Omental fat pad (tissue), 4 donors: Measurements from ENCODE around the gene DCLK1. TPM values are rescaled to one million over a fixed set of nuclear protein-coding genes. Genes with fewer than 3 reads are reported as not detected.

Experiments used
- ATAC-seq: fragments of 150-250 bp; one replicate; pipeline ENCODE4 v1.9.1; 2016; ENCODE audit warnings: mild to moderate bottlenecking, moderate library complexity; ENCODE audit not compliant: low FRiP score
- DNase-seq: peaks from one replicate; pipeline ENCODE4 v3.0.0-alpha.2; 2019; ENCODE audit warnings: low spot score
- total RNA-seq, 4 donors: library from RNA; depleted of rRNA; stranded (reverse); fragments of >200 nt; gene quantifications; one replicate each; pipeline ENCODE4 v1.1.0, GENCODE V29; 2016
- TF ChIP-seq, protein P1 (sequence below), 3 donors: fragments of 450-650 bp; IDR thresholded peaks; one replicate each; pipeline ENCODE4 v1.5.1; 2016 to 2017; ENCODE audit warnings: antibody characterized with exemption in 3 of 3, mild to moderate bottlenecking in 3 of 3, moderate library complexity in 2 of 3

Gene DCLK1
- total RNA-seq, 4 donors from 2014 or later, result 13.9 to 206 (median 30.5) TPM

GRCh38 chr13:35833608-35834275, 297.4 kb downstream of the DCLK1 start:
- no peak for ATAC-seq
- TF ChIP-seq, protein P1, sequence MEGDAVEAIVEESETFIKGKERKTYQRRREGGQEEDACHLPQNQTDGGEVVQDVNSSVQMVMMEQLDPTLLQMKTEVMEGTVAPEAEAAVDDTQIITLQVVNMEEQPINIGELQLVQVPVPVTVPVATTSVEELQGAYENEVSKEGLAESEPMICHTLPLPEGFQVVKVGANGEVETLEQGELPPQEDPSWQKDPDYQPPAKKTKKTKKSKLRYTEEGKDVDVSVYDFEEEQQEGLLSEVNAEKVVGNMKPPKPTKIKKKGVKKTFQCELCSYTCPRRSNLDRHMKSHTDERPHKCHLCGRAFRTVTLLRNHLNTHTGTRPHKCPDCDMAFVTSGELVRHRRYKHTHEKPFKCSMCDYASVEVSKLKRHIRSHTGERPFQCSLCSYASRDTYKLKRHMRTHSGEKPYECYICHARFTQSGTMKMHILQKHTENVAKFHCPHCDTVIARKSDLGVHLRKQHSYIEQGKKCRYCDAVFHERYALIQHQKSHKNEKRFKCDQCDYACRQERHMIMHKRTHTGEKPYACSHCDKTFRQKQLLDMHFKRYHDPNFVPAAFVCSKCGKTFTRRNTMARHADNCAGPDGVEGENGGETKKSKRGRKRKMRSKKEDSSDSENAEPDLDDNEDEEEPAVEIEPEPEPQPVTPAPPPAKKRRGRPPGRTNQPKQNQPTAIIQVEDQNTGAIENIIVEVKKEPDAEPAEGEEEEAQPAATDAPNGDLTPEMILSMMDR (IDR thresholded peaks at IDR 0.05), result no peak

DNA sequence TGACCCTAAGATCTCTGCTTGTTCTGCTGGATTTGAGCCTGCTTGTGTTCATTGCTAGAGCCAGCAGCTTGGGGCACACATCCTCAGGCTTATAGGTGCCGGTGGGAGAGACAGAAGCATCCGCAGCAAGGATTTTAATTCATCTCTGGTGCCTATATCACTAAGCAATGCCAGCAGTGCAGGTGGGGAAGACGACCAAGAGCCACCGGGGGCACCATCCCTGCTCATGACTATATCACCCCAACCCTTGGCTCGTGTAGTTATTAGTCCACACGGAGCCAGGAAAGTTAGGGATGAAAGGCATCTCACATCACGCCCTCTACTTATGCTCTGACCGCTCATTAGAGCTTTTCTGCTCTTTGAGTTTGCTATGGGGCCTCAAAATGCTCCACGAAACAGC, 298.2 kb downstream of the DCLK1 start:
- DNase-seq (no peak), ATAC-seq (no peak)

More at GRCh38 chr13:35833608-35834275, 297.4 kb downstream of the DCLK1 start:
- no peak for DNase-seq

GRCh38 chr13:35832551-35832950, 298.6 kb downstream of the DCLK1 start:
- ATAC-seq (no peak), DNase-seq (no peak)
- TF ChIP-seq, protein P1 (IDR thresholded peaks at IDR 0.05), result no peak

More for the DNA sequence above, 298.2 kb downstream of the DCLK1 start:
- TF ChIP-seq, protein P1 (IDR thresholded peaks at IDR 0.05), result no peak

GRCh38 chr13:35830850-35831450, 300.2 kb downstream of the DCLK1 start:
- TF ChIP-seq, protein P1 (IDR thresholded peaks at IDR 0.05), result no peak
- no peak for DNase-seq
- ATAC-seq, result no peak

GRCh38 chr13:35826626-35827254, 304.4 kb downstream of the DCLK1 start:
- TF ChIP-seq, protein P1 (IDR thresholded peaks at IDR 0.05), result no peak
- DNase-seq (no peak), ATAC-seq (no peak)

DNA sequence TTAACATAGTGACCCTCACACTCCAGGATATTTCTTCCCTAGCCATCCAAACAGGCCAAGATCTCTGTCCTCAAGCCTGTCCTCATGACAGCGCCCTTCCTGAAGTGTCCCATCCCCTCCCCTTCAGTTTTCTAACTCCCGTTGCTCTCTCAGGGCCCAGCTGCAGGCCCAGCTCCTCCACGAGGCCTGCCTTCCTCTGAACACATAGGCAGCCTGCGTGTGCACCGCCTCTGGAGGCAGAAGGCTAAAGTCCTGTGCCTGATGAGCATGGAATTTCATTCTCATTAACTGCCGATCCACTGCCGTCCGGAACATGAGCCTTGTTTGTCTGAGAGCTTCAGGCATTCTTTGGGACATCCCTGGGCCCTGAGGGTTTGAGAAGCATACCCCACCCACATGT, 306.4 kb downstream of the DCLK1 start:
- ATAC-seq (no peak), DNase-seq (no peak)
- TF ChIP-seq, protein P1 (IDR thresholded peaks at IDR 0.05), result no peak
